CD4-positive, alpha-beta T cell (primary cell): ENCODE data around the gene DENND1A. TPM values are rescaled to one million over a fixed set of nuclear protein-coding genes. Genes with fewer than 3 reads are reported as not detected.
A peak's percentile ranks its signal among the peaks of the same experiment; 100 is the strongest.

Experiments
- ATAC-seq: fragments of 200-7000 bp; cut with Tn5 transposase; one replicate; pipeline ENCODE4 v1.10.0; 2022; ENCODE audit warnings: mild to moderate bottlenecking; ENCODE audit not compliant: poor library complexity
- CTCF ChIA-PET: fragments of 350-600 bp; sonication (Branson Sonifier 250); formaldehyde crosslinking; loops from one replicate; lab custom pipeline; 2021; ENCODE audit warnings: antibody characterized with exemption, inconsistent platforms; lab: Charles Lee
- POLR2A ChIA-PET: fragments of 350-600 bp; sonication (Branson Sonifier 250); formaldehyde crosslinking; loops from one replicate; lab custom pipeline; 2021; ENCODE audit warnings: antibody characterized with exemption, inconsistent platforms; lab: Charles Lee
- DNase-seq, 14 experiments: peaks; one replicate each; pipeline ENCODE4 v3.0.0-alpha.2; 2013 to 2020; ENCODE audit warnings: mixed read lengths in 2 of 14
- H3K27ac ChIP-seq, 2 donors: one replicate each; pipeline versions ENCODE4 v1.5.1 to v1.7.0; 2013; ENCODE audit warnings: low read length in 2 of 2, low read depth in 1 of 2, mild to moderate bottlenecking in 1 of 2
- H3K27me3 ChIP-seq, 2 experiments: 1 replicate in 1 of 2; 2 replicates in 1 of 2; pipeline versions ENCODE4 v1.6.1 to v1.7.0; 2013; ENCODE audit warnings: low read length in 2 of 2, control low read depth in 1 of 2, mild to moderate bottlenecking in 1 of 2, moderate library complexity in 1 of 2; ENCODE audit not compliant: insufficient read depth in 2 of 2, control insufficient read depth in 1 of 2
- H3K36me3 ChIP-seq: one replicate; pipeline ENCODE4 v1.6.1; 2013; ENCODE audit warnings: low read length, control low read depth; ENCODE audit not compliant: insufficient read depth
- H3K4me1 ChIP-seq: one replicate; pipeline ENCODE4 v1.6.1; 2013; ENCODE audit warnings: low read length, control low read depth; ENCODE audit not compliant: insufficient read depth
- H3K4me3 ChIP-seq: one replicate; pipeline ENCODE4 v1.5.1; 2013; ENCODE audit warnings: mild to moderate bottlenecking, low read length, moderate library complexity
- H3K9me3 ChIP-seq, 2 experiments: 1 replicate in 1 of 2; 2 replicates in 1 of 2; pipeline versions ENCODE4 v1.6.1 to v1.7.0; 2013; ENCODE audit warnings: low read length in 2 of 2, mild to moderate bottlenecking in 2 of 2, control low read depth in 1 of 2, moderate library complexity in 1 of 2; ENCODE audit not compliant: control insufficient read depth in 1 of 2, insufficient read depth in 1 of 2
- H3K27ac Mint-ChIP-seq: one replicate; pipeline ENCODE4 v1.8.0; 2020; ENCODE audit warnings: mixed read lengths
- H3K27me3 Mint-ChIP-seq: one replicate; pipeline ENCODE4 v1.8.0; 2021; ENCODE audit warnings: mixed read lengths
- H3K36me3 Mint-ChIP-seq: one replicate; pipeline ENCODE4 v1.8.0; 2021; ENCODE audit warnings: low read depth, mixed read lengths
- H3K4me1 Mint-ChIP-seq: one replicate; pipeline ENCODE4 v1.8.0; 2021; ENCODE audit warnings: low read depth, mixed read lengths
- H3K4me3 Mint-ChIP-seq: one replicate; pipeline ENCODE4 v1.8.0; 2020; ENCODE audit warnings: mild to moderate bottlenecking, mixed read lengths
- H3K9me3 Mint-ChIP-seq: one replicate; pipeline ENCODE4 v1.8.0; 2020; ENCODE audit warnings: mixed read lengths
- CTCF ChIP-seq: fragments of 200-600 bp; IDR thresholded peaks from one replicate; pipeline ENCODE4 v1.8.0; 2022; ENCODE audit warnings: antibody characterized with exemption, mild to moderate bottlenecking
- intact Hi-C, 2 experiments: fragments of 100-400 bp; cut with DNase I in 1 of 2; cut with micrococcal nuclease in 1 of 2; formaldehyde crosslinking; loops; one replicate each; pipeline versions ENCODE4 v1.15.1 to v1.9.0; 2023 to 2025; cut with DNase I, micrococcal nuclease
- total RNA-seq, 174 experiments: library from RNA in 2 of 174; stranded (reverse) in 2 of 174; gene quantifications; one replicate each; pipeline ENCODE4 v1.2.3 and lab custom pipeline; 2021 to 2026

DENND1A gene
- total RNA-seq, 2 experiments from 2014 or later, result 20.0 to 20.6 TPM

- H3K4me1 Mint-ChIP-seq, result peaks cover 33% of the 10 kb centered on the region
- no peaks in the 10 kb centered on the region for H3K9me3 ChIP-seq
- H3K36me3 Mint-ChIP-seq, result peaks cover 42% of the 10 kb centered on the region
- POLR2A ChIA-PET, result no interaction called here
- H3K27me3 ChIP-seq, result no peaks in the 10 kb centered on the region
- H3K4me3 ChIP-seq, result no peak overlapping the region
- no peak overlapping the region for H3K4me3 Mint-ChIP-seq
- peaks cover 2% of the 10 kb centered on the region for H3K36me3 ChIP-seq
- ATAC-seq (no peak), DNase-seq (no peak)
- TF ChIP-seq CTCF, result no peak
- no peaks in the 10 kb centered on the region for H3K27me3 Mint-ChIP-seq
- H3K27ac Mint-ChIP-seq, result no peak overlapping the region
- CTCF ChIA-PET, result no interaction called here
- no peak overlapping the region for H3K27ac ChIP-seq
- intact Hi-C loops, result no loop called here
- no peaks in the 10 kb centered on the region for H3K9me3 Mint-ChIP-seq
- peaks cover 7% of the 10 kb centered on the region for H3K4me1 ChIP-seq
Observed at GRCh38 chr9:123871781-123872180, 58.1 kb downstream of the DENND1A start.

- no peaks in the 10 kb centered on the region for H3K9me3 ChIP-seq
- DNase-seq (peak in 3 of 14 experiments; percentile 7 to 22 (median 17)), ATAC-seq (no peak)
- H3K27me3 ChIP-seq, result no peaks in the 10 kb centered on the region
- H3K4me3 Mint-ChIP-seq, result peak overlapping the region; percentile 52
- H3K36me3 Mint-ChIP-seq, result peaks cover 14% of the 10 kb centered on the region
- peaks cover 44% of the 10 kb centered on the region for H3K4me1 Mint-ChIP-seq
- no peak overlapping the region for H3K4me3 ChIP-seq
- ChIA-PET POLR2A (interaction anchor here (0.6 to 1.0 kb wide), 3 partner anchors 16 to 1099 kb away, joined by 3 read pairs; no protein-coding TSS in a partner anchor), CTCF (no interaction called here)
- no peaks in the 10 kb centered on the region for H3K9me3 Mint-ChIP-seq
- H3K27me3 Mint-ChIP-seq, result no peaks in the 10 kb centered on the region
- no peak for TF ChIP-seq CTCF
- peak overlapping the region; percentile 79 for H3K27ac Mint-ChIP-seq
- no peaks in the 10 kb centered on the region for H3K36me3 ChIP-seq
- intact Hi-C loops, result loop anchor here in 1 of 2 experiments (10.0 kb wide), 1 partner anchor 57 kb away; no protein-coding TSS in a partner anchor
- H3K27ac ChIP-seq, result no peak overlapping the region
- peaks cover 7% of the 10 kb centered on the region for H3K4me1 ChIP-seq
Observed at GRCh38 chr9:123868002-123868401, 61.9 kb downstream of the DENND1A start.

GRCh38 chr9:123867034-123867433 lies 62.9 kb downstream of the DENND1A start:
- Mint-ChIP-seq H3K4me1 (peaks cover 42% of the 10 kb centered on the region), H3K27ac (peak overlapping the region; percentile 79), H3K9me3 (no peaks in the 10 kb centered on the region), H3K4me3 (peak overlapping the region; percentile 52), H3K36me3 (peaks cover 7% of the 10 kb centered on the region), H3K27me3 (no peaks in the 10 kb centered on the region)
- peak; percentile 51 for ATAC-seq
- peaks cover 7% of the 10 kb centered on the region for H3K4me1 ChIP-seq
- no peak overlapping the region for H3K27ac ChIP-seq
- CTCF ChIA-PET, result interaction anchor here (1.0 to 1.1 kb wide), 2 partner anchors 12 to 27 kb away, joined by 3 read pairs; no protein-coding TSS in a partner anchor
- TF ChIP-seq CTCF, result no peak
- POLR2A ChIA-PET, result interaction anchor here (0.8 kb wide), 1 partner anchor 229 kb away, joined by 3 read pairs; no protein-coding TSS in a partner anchor
- no peaks in the 10 kb centered on the region for H3K27me3 ChIP-seq
- intact Hi-C loops, result loop anchor here in 1 of 2 experiments (10.0 kb wide), 1 partner anchor 58 kb away; no protein-coding TSS in a partner anchor
- H3K4me3 ChIP-seq, result no peak overlapping the region
- DNase-seq, result peak in 3 of 14 experiments; percentile 13 to 43 (median 16)
- H3K36me3 ChIP-seq, result no peaks in the 10 kb centered on the region
- H3K9me3 ChIP-seq, result no peaks in the 10 kb centered on the region
